GM12873 (cell line): ENCODE results near the gene ZBTB7C.

ENCODE experiments used
- CTCF ChIP-seq: IDR thresholded peaks from 2 replicates; pipeline ENCODE4 v1.5.1; 2012; ENCODE audit warnings: low read depth, mild to moderate bottlenecking, moderate library complexity, low read length, control low read depth; ENCODE audit not compliant: insufficient read depth; ENCODE audit errors: missing control alignments

Gene ZBTB7C

GRCh38 chr18:48179001-48179400, 230.2 kb downstream of the ZBTB7C start:
- no peak for TF ChIP-seq CTCF

GRCh38 chr18:48176909-48177308, 232.3 kb downstream of the ZBTB7C start:
- no peak for TF ChIP-seq CTCF

GRCh38 chr18:48173557-48173956, 235.6 kb downstream of the ZBTB7C start:
- TF ChIP-seq CTCF: no peak

GRCh38 chr18:48172226-48173006, 236.8 kb downstream of the ZBTB7C start:
- TF ChIP-seq CTCF: no peak

GRCh38 chr18:48171490-48172188, 237.5 kb downstream of the ZBTB7C start:
- TF ChIP-seq CTCF: no peak

GRCh38 chr18:48170651-48171050, 238.5 kb downstream of the ZBTB7C start:
- no peak for TF ChIP-seq CTCF

GRCh38 chr18:48168861-48169260, 240.3 kb downstream of the ZBTB7C start:
- TF ChIP-seq CTCF: no peak
